GM19193 (cell line): ENCODE measurements around the gene PMPCA.

ENCODE experiments used
- POLR2A ChIP-seq: IDR thresholded peaks from 4 replicates; pipeline ENCODE4 v1.6.1; 2011; ENCODE audit not compliant: insufficient read depth, insufficient read length; ENCODE audit errors: extremely low read depth

PMPCA gene

DNA sequence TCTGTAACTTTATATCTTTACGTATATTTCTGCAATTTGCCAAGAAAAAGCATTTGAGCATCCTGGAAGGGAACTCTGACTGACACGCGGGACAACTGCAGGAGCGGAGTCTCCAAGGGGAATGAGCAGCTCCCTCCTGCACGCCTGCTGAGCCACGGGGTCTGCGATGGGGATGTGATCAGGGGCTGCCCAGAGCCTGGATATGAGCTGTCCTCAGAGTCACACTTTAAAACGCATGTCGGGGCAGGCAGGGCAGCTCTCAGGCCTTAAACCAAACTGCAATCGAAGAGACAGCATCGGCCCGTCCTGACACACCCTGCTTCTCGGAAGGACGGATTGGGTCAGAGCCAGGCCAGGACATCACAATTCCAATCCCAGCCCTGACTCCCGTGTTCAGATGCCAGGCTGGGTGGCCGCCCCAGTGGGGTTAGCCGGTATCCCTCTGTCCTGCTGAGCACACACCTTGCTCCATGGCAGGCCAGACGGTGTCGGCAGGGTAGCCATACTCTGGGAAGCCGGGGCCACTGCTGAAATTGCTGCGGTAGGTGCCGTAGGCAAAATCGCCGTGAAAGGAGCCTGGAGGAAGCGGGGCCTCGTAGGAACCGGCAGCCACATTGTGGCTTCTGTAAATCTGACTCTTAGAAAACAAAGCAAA lies 55.2 kb downstream of the PMPCA start:
- TF ChIP-seq POLR2A: no peak

DNA sequence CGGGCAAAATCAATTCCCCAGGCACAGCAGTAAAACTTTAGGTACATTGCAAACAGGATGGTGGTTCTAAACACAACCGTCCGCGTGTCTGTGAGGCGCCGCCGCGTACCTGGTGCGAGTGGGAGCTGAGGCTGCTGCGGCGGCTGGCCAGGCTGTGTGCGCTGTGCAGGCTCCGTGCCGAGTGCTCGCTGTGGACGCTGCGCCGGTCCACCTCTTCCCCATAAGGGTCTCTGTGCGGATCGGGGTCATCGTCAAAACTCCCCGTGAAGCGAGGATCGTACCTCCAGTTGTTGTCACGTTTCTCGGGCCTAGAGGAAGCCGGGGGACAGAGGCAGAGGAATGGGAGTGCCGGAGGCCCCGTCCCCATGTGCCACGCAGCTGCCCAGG lies 55.7 kb downstream of the PMPCA start:
- no peak for TF ChIP-seq POLR2A

DNA sequence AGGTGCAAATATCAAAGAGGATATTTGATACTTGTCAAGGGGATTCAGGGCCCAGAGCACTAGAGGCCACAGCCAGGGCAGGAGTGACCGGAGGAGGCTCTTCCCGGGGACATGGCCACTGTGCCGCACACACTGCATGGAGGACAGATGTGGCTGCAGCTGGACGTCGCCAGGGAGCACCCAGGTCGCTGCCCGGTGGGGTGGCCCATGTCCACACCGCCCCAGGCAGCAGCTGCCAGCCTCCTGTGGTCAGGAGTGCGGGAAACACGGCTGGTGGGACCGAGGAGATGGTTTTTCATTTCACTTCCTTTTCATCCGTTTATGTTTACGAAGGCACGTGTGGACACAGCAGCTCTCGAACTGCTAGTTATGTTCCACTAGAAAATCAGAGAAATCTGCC lies 57.3 kb downstream of the PMPCA start:
- TF ChIP-seq POLR2A: no peak

DNA sequence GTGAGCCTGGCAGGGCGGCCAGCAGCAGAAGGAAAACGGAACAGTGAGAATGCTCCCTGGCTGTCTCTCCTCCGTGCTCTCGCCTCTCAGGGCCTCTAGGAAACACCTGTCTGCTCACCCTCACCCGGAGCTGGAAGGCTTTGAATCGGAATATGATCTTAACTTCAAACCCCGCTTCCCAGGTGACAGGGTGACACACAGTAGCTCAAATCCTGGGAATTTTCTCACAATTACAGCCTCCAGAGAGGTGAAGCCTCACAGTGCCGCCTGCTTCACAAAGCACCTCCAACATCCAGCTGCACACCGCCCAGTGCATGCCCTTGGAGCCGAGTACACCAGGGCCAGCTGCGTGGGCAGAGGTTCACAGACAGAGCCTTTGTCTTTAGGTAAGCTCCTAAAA lies 59.9 kb downstream of the PMPCA start:
- no peak for TF ChIP-seq POLR2A

DNA sequence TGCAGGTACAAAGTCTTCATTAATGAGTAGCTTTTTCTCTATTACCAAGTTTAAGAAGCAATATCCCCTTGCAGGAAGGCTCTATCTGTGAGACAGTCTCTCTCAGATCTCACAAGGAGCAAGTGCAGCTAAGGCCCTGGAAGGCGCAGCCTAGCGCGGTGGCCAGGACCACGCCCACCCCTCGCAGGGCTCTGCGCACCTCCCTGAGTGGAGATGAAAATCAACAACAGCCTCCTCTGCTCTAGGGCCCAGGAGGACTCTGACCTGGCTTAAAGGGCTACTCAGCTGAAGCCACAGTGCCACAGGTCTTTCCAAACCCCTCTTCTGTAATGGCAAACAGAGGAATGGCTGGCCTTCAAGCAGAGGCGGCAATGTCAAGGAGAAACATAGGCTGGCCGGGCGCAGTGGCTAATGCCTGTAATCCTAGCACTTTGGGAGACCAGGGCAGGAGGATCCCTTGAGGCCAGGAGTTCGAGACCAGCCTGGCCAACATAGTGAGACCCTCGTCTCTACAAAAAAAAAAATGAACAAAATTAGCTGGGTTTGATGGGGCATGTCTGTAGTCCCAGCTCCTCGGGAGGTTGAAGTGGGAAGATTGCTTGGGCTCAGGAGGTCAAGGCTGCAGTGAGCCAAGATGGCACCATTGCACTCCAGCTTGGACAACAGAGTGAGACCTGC lies 60.5 kb downstream of the PMPCA start:
- no peak for TF ChIP-seq POLR2A

DNA sequence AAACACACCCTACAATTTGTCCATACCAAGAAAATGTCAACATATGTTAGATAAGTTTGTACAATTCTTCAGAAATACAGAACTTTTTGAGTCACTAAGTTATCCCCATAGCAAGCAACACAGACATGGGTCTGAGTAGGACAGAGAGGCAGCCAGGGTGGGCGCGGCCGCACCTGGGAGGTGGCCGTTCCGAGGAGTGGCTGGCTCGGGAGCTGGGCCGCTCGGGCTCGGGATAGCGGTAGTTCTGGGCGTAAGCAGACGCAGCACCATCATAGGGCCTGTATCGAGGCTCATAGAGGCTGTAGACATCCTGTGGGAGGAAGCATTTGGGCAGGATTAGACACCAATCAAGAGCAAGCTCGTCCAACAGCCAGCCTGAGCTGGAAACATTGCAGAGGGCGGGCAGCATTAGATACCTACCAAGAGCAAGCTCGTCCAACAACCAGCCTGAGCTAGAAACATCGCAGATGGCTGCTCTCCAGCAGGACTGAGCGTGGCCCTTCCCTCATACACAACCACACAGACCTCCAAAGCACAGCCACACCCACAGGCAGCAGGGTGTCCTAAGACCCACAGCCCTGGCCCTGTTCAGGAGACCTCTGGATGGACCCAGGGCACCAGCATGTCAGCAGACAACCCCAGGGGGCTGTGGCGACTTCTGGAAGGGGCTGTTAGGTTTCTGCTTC lies 61.5 kb downstream of the PMPCA start:
- no peak for TF ChIP-seq POLR2A

DNA sequence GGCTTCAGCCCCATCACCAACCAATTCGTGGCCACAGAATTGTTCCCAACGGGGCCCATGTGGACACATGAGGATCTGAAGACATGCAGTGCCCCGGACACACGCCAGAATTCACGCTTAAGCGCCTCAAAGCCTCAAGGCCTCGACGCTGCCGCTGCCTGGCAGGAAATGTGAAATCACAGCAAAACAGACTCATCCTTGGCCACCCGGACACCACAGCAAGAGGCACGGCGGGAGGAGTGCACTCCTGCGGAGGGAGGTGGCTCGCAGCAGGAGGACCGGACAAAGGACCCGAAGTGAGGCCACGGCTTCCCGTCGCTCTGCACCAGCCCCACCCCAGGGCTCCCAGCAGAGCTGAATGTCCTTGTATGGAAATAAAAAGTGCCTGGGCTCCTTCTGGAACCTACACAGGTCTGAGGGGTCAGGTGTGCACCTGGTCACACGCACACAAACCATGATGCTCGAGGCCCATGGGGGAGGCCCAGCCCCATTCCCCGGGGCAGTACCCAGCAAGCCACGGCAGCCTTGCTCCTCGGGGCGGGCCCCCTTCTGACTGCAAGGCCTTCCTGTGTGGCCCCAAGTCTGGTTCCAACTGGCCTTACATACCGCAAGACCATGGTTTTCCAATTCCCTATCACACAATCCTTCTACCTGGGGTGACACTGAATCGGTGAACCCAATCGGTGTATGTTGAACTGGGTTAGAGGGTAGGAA lies 62.3 kb downstream of the PMPCA start:
- no peak for TF ChIP-seq POLR2A

DNA sequence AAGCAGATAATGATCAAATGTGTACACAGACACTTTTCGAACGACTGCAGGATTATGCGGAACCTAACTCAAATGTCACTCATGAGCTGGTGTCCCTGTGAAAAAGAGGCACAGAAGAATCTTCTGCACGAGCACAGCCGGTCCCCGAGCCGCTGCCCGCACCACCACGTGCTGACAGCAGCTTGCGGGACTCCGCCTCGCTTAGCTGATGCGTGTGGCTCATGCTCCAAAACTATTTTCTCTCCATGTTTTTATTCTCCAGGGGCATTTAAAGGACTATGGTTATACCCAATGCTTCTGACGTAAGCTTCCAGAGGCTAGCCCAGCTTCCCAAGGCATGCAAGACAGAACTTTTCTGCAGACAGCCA lies 62.9 kb downstream of the PMPCA start:
- TF ChIP-seq POLR2A: no peak
